Measurements from ENCODE around the gene MACROD2. TPM values are rescaled to one million over a fixed set of nuclear protein-coding genes. Genes with fewer than 3 reads are reported as not detected.
A peak's percentile ranks its signal among the peaks of the same experiment; 100 is the strongest.

MACROD2 gene
- total RNA-seq, 4 donors from 2014 or later: 8.7 to 17.8 (median 10.8) TPM

GRCh38 chr20:15708984-15709598 is 1713.8 kb downstream of the MACROD2 start:
- Histone ChIP-seq H3K4me1 (no peaks in the 10 kb centered on the region), H3K36me3 (no peaks in the 10 kb centered on the region), H3K9me3 (no peaks in the 10 kb centered on the region), H3K27ac (no peak overlapping the region), H3K4me3 (replicated peaks in 1 of 3) (no peak overlapping the region), H3K27me3 (no peaks in the 10 kb centered on the region)
- DNase-seq: peak; percentile 48 to 59
- intact Hi-C loops (cut with DNase I): no loop called here
- TF ChIP-seq POLR2A (IDR thresholded peaks at IDR 0.05) (no peak), CTCF (IDR thresholded peaks at IDR 0.05) (peak in 4 of 6 experiments; percentile 19 to 56 (median 36))
- 61 to 64% methylated on average over 9 of the region's 9 CpGs for WGBS, 2 donors

GRCh38 chr20:15710636-15711035 is 1715.3 kb downstream of the MACROD2 start:
- no peak overlapping the region for H3K27ac ChIP-seq
- TF ChIP-seq CTCF (IDR thresholded peaks at IDR 0.05) (no peak), POLR2A (IDR thresholded peaks at IDR 0.05) (no peak)
- H3K36me3 ChIP-seq: no peaks in the 10 kb centered on the region
- H3K4me3 ChIP-seq (replicated peaks in 1 of 3): no peak overlapping the region
- intact Hi-C loops (cut with DNase I): no loop called here
- DNase-seq: no peak
- no peaks in the 10 kb centered on the region for H3K9me3 ChIP-seq
- 79 to 83% methylated on average over 5 of the region's 5 CpGs for WGBS, 2 donors
- H3K27me3 ChIP-seq: no peaks in the 10 kb centered on the region
- H3K4me1 ChIP-seq: no peaks in the 10 kb centered on the region

GRCh38 chr20:15711177-15711576 is 1715.9 kb downstream of the MACROD2 start:
- H3K36me3 ChIP-seq: no peaks in the 10 kb centered on the region
- no peaks in the 10 kb centered on the region for H3K9me3 ChIP-seq
- DNase-seq: no peak
- H3K4me1 ChIP-seq: no peaks in the 10 kb centered on the region
- no peak overlapping the region for H3K4me3 ChIP-seq (replicated peaks in 1 of 3)
- TF ChIP-seq CTCF (IDR thresholded peaks at IDR 0.05): no peak
- TF ChIP-seq POLR2A (IDR thresholded peaks at IDR 0.05): no peak
- intact Hi-C loops (cut with DNase I): no loop called here
- H3K27ac ChIP-seq: no peak overlapping the region
- WGBS, 2 donors: 87 to 89% methylated on average over 7 of the region's 7 CpGs
- no peaks in the 10 kb centered on the region for H3K27me3 ChIP-seq

DNA sequence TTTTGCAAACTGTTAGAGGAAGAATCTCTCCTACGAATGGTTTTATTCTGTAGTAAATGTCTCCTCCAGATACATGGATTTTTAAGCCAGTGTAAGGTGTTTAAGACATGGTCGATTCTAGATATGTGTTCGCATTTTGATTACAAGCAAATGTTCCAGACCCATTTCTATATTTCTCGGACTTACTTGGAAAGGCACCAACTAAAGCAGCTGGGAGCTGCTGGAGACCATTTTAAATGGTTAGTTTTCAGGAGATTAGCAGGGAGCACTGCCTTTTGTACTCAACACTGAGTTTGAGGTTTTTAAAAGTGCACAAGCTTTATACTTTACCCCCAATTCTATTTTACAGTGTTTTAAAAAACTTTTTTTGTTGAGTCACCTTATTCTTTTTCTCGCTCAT is 1720.9 kb downstream of the MACROD2 start:
- intact Hi-C loops (cut with DNase I): no loop called here
- H3K4me3 ChIP-seq (replicated peaks in 1 of 3): no peak overlapping the region
- no peak for DNase-seq
- H3K27me3 ChIP-seq: no peaks in the 10 kb centered on the region
- no peaks in the 10 kb centered on the region for H3K4me1 ChIP-seq
- no peaks in the 10 kb centered on the region for H3K36me3 ChIP-seq
- 89 to 90% methylated on average over 5 of the region's 5 CpGs for WGBS, 2 donors
- no peak for TF ChIP-seq POLR2A (IDR thresholded peaks at IDR 0.05)
- TF ChIP-seq CTCF (IDR thresholded peaks at IDR 0.05): no peak
- H3K27ac ChIP-seq: no peak overlapping the region
- no peaks in the 10 kb centered on the region for H3K9me3 ChIP-seq

GRCh38 chr20:15726416-15726815 is 1731.1 kb downstream of the MACROD2 start:
- DNase-seq: no peak
- no peaks in the 10 kb centered on the region for H3K4me1 ChIP-seq
- no peak overlapping the region for H3K4me3 ChIP-seq (replicated peaks in 1 of 3)
- WGBS, 2 donors: 90 to 98% methylated on average over 1 of the region's 1 CpG
- no peaks in the 10 kb centered on the region for H3K9me3 ChIP-seq
- H3K36me3 ChIP-seq: no peaks in the 10 kb centered on the region
- no peak overlapping the region for H3K27ac ChIP-seq
- intact Hi-C loops (cut with DNase I): no loop called here
- TF ChIP-seq CTCF (IDR thresholded peaks at IDR 0.05) (no peak), POLR2A (IDR thresholded peaks at IDR 0.05) (no peak)
- no peaks in the 10 kb centered on the region for H3K27me3 ChIP-seq
